Activated CD8-positive, alpha-beta memory T cell treated with anti-CD3 and anti-CD28 coated beads, Interleukin-2, amount 10 ng/mL, durations not matched to agents 7 days and 5 days (primary cell): Measurements from ENCODE around the gene UGT1A6. TPM values are rescaled to one million over a fixed set of nuclear protein-coding genes. Genes with fewer than 3 reads are reported as not detected.
"Not testable (repeated sequence)": the region's sequence is repeated elsewhere in the genome, so short reads cannot be mapped to it uniquely, and the experiment has no call there.

Experiments used
- ATAC-seq: fragments of 150-1000 bp; cut with Tn5 transposase; one replicate; pipeline ENCODE4 v1.10.0; 2021; ENCODE audit warnings: moderate library complexity
- CTCF ChIA-PET: fragments of 350-600 bp; sonication (Branson Sonifier 250); formaldehyde crosslinking; loops from one replicate; lab custom pipeline; 2021; ENCODE audit warnings: antibody characterized with exemption; lab: Charles Lee
- DNase-seq: peaks from one replicate; pipeline ENCODE4 v3.0.0-alpha.2; 2020
- H3K27ac Mint-ChIP-seq: one replicate; pipeline ENCODE4 v1.8.0; 2021; ENCODE audit warnings: mild to moderate bottlenecking, mixed read lengths
- H3K27me3 Mint-ChIP-seq: one replicate; pipeline ENCODE4 v1.8.0; 2021; ENCODE audit warnings: mixed read lengths
- H3K36me3 Mint-ChIP-seq: one replicate; pipeline ENCODE4 v1.8.0; 2021; ENCODE audit warnings: mild to moderate bottlenecking, mixed read lengths
- H3K4me1 Mint-ChIP-seq: one replicate; pipeline ENCODE4 v1.8.0; 2021; ENCODE audit warnings: mixed read lengths
- H3K4me3 Mint-ChIP-seq: one replicate; pipeline ENCODE4 v1.8.0; 2021; ENCODE audit warnings: mild to moderate bottlenecking, moderate library complexity, mixed read lengths
- H3K9me3 Mint-ChIP-seq: one replicate; pipeline ENCODE4 v1.8.0; 2022; ENCODE audit warnings: low read depth, mixed read lengths
- total RNA-seq, 2 experiments: library from RNA; stranded (reverse); gene quantifications; one replicate each; pipeline ENCODE4 v1.2.3, GENCODE V29; 2021

The UGT1A6 gene
- total RNA-seq, 2 experiments from 2014 or later: not detected

DNA sequence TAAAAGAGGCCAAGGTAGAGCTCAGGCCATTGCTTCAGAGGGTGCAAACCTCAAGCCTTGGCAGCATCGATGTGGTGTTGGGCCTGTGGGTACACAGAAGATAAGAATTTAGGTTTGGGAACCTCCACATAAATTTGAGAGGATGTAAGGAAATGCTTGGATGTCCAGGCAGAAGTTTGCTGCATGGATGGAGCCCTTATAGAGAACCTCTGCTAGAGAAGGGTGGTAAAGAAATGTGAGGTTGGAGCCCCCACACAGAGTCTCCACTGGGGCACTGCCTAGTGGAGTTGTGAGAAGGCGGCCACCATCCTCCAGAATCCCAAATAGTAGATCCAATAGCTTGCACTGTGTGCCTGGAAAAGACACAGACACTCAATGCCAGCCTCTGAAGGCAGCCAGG, 58.0 kb downstream of the UGT1A6 start:
- H3K36me3 Mint-ChIP-seq, H3K9me3 Mint-ChIP-seq, ATAC-seq, H3K27ac Mint-ChIP-seq, DNase-seq, H3K4me1 Mint-ChIP-seq, H3K4me3 Mint-ChIP-seq, CTCF ChIA-PET: not testable (repeated sequence)
- H3K27me3 Mint-ChIP-seq: peaks cover 13% of the 10 kb centered on the region

DNA sequence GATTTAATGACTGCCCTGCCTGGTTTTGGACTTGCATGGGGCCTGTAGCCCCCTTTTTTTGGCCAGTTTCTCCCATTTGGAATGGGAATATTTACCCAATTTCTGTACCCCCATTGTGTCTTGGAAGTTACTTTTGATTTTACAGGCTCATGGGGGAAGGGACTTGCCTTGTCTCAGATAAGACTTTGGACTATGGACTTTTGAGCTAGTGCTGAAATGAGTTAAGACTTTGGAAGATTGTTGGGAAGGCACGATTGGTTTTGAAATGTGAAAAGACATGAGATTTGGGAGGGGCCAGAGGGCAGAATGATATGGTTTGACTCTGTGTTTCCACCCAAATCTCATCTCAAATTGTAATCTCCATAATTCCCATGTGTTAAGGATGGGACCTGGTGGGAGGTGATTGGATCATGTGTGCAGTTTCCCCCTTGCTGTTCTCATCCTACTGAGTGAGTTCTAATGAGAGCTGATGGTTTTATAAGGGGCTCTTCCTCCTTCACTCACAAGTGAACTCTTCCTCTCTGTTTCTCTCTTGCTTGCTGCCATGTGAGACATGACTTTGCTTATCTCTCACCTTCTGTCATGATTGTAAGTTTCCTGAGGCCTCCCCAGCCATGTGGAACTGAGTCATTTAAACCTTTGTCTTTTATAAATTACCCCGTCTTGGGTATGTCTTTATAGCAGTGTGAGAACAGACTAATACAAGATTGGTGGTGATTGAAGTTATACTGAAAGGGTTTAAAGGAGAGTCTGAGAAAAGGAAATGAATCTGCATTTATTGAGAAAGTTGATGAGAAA, 58.7 kb downstream of the UGT1A6 start:
- CTCF ChIA-PET, H3K9me3 Mint-ChIP-seq, H3K27ac Mint-ChIP-seq, ATAC-seq, H3K4me3 Mint-ChIP-seq, DNase-seq, H3K4me1 Mint-ChIP-seq, H3K36me3 Mint-ChIP-seq: not testable (repeated sequence)
- peaks cover 13% of the 10 kb centered on the region for H3K27me3 Mint-ChIP-seq

DNA sequence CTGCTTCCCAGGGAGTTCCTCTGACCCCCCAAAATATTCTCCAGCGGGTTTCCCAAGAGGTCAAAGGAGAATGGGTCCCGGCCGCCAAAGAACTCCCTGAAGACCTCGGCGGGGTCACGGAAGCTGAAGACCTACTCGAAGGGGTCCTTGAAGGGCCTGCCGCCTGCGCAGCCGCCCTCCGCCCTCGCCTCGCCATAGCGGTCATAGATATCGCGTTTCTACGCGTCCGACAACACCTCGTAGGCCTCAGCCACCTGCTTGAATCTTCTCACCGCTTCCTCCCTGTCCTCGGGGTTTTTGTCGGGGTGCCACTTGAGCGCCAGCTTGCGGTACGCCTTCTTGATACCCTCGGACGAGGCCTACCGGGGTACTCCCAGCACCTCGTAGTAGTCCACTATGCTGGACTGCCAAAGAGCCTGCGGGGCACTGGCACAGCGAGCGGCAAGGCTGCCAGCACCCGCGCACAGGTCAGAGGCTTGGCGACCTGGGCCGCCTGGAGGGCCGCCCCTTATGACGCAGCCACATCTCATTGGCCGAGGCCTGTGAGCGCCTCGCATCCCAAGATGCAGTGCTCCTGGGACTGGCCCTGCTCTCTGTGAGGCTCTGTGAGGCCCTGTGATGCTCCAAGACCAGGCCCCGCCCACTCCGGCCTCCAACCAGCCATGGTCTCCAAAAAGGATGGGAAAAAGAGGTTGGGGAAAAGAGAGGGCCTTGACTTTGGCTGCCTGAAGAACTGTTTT, 62.4 kb downstream of the UGT1A6 start:
- CTCF ChIA-PET: no interaction called here
- DNase-seq: no peak
- no peak for ATAC-seq

DNA sequence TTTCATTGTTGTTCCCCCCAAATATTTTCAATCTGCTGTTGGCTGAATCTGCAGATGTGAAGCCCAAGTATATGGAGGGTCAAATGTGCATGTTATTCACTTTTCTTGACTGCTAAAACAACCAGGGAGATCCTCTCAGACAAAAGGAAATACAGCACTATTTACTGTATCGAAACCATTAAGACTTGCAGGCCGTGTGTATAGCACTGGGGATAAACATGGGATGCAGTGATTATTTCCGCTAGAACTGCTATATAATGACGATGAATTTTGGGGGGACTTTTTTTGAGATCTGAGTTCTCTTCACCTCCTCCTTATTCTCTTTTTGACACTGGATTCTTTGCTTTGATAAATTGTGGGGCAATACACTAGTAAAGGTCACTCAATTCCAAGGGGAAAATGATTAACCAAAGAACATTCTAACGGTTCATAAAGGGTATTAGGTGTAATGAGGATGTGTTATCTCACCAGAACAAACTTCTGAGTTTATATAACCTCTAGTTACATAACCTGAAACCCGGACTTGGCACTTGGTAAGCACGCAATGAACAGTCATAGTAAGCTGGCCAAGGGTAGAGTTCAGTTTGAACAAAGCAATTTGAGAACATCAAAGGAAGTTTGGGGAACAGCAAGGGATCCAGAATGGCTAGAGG, 63.9 kb downstream of the UGT1A6 start:
- Mint-ChIP-seq H3K4me1 (no peaks in the 10 kb centered on the region), H3K27ac (no peak overlapping the region), H3K9me3 (peaks cover 1% of the 10 kb centered on the region), H3K27me3 (peaks cover 9% of the 10 kb centered on the region), H3K36me3 (no peaks in the 10 kb centered on the region), H3K4me3 (no peak overlapping the region)
- CTCF ChIA-PET: no interaction called here
- no peak for ATAC-seq
- no peak for DNase-seq

More for the DNA sequence above, 62.4 kb downstream of the UGT1A6 start:
- Mint-ChIP-seq H3K4me3 (no peak overlapping the region), H3K9me3 (peaks cover 5% of the 10 kb centered on the region), H3K27ac (no peak overlapping the region), H3K27me3 (peaks cover 5% of the 10 kb centered on the region), H3K36me3 (no peaks in the 10 kb centered on the region), H3K4me1 (no peaks in the 10 kb centered on the region)

DNA sequence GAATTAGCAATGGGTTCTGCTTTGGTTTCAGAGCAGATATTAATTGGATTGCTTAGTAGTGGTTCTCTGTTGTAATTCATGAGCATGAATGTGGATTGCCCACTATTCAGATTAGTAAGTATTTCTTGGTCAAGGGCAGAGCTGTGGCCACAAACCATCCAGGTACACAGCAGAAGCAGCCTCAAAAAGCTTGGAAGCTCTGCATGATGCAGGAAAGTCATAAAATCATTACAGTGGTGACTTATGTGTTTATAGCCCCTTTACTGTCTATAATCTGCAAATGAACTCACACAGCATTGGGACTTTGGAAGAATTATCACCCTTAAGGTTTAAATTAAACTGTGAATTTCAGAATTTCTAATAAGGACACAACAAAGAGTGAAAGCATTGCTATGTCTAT, 65.5 kb downstream of the UGT1A6 start:
- no peak for ATAC-seq
- Mint-ChIP-seq H3K27me3 (peaks cover 9% of the 10 kb centered on the region), H3K27ac (no peak overlapping the region), H3K4me1 (no peaks in the 10 kb centered on the region), H3K4me3 (no peak overlapping the region), H3K9me3 (no peaks in the 10 kb centered on the region), H3K36me3 (no peaks in the 10 kb centered on the region)
- CTCF ChIA-PET: no interaction called here
- no peak for DNase-seq

DNA sequence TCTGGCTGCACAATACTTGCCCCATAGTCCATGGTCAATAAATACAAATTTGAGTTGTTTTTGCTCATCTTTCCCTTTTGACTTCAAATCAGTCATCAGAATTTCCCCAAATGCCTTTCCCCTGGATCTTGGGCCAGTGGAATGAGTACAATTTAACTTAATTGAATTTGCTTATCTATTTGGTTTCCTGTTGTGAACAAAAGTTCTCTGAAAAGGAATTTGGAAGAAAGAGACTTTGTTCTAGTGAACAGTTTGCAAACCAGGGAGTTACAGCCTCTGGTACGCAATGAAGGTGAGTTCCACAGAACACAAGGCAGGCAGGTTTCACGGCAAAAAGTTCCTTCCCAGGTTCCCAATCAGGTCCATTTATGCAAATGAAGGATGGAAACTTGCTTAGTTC, 66.2 kb downstream of the UGT1A6 start:
- H3K4me1 Mint-ChIP-seq: no peaks in the 10 kb centered on the region
- no peaks in the 10 kb centered on the region for H3K9me3 Mint-ChIP-seq
- H3K27ac Mint-ChIP-seq: no peak overlapping the region
- H3K27me3 Mint-ChIP-seq: peaks cover 16% of the 10 kb centered on the region
- H3K4me3 Mint-ChIP-seq: no peak overlapping the region
- H3K36me3 Mint-ChIP-seq: no peaks in the 10 kb centered on the region
- no peak for ATAC-seq
- no peak for DNase-seq
- CTCF ChIA-PET: no interaction called here

DNA sequence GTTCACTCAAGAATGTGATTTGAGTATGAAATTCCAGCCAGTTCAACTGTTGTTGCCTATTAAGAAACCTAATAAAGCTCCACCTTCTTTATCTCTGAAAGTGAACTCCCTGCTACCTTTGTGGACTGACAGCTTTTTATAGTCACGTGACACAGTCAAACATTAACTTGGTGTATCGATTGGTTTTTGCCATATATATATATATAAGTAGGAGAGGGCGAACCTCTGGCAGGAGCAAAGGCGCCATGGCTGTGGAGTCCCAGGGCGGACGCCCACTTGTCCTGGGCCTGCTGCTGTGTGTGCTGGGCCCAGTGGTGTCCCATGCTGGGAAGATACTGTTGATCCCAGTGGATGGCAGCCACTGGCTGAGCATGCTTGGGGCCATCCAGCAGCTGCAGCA, 67.4 kb downstream of the UGT1A6 start, which contains the start of gene UGT1A1:
Gene UGT1A1 (plus strand): TSS at position 228 of the 400 bp plus-strand sequence. CDS start 18 bp downstream, at position 246.
- Mint-ChIP-seq H3K4me1 (no peaks in the 10 kb centered on the region), H3K36me3 (no peaks in the 10 kb centered on the region)

DNA sequence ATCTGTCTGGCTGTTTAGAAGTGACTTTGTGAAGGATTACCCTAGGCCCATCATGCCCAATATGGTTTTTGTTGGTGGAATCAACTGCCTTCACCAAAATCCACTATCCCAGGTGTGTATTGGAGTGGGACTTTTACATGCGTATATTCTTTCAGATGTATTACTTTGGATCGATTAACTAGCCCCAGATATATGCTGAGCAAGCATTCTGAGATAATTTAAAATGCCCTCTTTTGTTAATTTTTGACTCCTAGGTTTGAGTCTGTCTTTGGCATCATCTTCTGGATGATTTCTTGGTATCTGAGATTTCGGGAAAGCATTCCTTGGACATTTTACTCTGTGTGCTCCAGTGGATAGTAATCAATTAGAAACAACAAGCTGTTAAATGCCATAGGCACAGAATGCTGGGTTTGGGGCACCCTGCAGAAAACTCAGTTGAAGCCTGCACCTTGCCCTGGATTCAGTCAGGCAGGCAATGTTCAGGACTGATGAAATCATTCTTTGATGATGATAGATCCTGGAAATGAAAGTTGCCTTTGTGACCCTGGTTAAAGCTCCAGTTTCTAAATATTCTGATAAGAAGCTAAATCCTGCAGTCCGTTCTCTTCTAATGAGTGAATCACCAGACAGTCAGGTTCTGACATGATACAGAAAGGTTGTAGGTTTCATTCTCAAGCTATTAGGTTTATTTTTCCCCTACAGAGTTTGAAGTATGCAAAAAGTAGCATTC, 68.5 kb downstream of the UGT1A6 start:
- ATAC-seq (no peak), DNase-seq (no peak)
- H3K27ac Mint-ChIP-seq: no peak overlapping the region
- CTCF ChIA-PET: no interaction called here
- peaks cover 25% of the 10 kb centered on the region for H3K27me3 Mint-ChIP-seq
- H3K9me3 Mint-ChIP-seq: no peaks in the 10 kb centered on the region
- no peaks in the 10 kb centered on the region for H3K4me1 Mint-ChIP-seq
- H3K4me3 Mint-ChIP-seq: no peak overlapping the region
- H3K36me3 Mint-ChIP-seq: no peaks in the 10 kb centered on the region

More for the DNA sequence above, 67.4 kb downstream of the UGT1A6 start, which contains the start of gene UGT1A1:
- H3K4me3 Mint-ChIP-seq: no peak within 1 kb of the TSS
- no peak within 1 kb of the TSS for H3K27ac Mint-ChIP-seq
- ATAC-seq (no peak), DNase-seq (no peak)
- CTCF ChIA-PET: no interaction called here
- no peaks in the 10 kb centered on the region for H3K9me3 Mint-ChIP-seq
- peaks cover 25% of the 10 kb centered on the region for H3K27me3 Mint-ChIP-seq

DNA sequence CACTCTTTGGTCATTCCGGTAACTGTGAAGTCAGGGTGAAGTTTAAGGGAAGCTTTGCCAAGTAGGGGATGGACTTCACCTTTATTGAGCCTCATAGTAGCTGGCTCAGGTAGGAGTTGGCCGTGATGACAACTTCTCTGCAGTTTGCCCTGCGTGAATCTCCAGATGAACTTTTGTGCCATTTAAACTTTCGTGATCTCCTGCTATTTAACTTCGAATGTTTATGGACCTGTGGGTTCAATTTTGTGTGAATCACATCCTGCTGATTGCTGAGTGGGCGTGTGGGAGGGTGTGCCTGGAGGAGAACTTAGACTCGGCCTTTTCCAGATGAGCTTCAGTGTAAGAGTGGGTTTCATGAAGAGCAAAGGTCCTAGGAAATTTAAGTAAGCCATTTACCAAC, 71.6 kb downstream of the UGT1A6 start:
- DNase-seq: no peak
- H3K9me3 Mint-ChIP-seq: no peaks in the 10 kb centered on the region
- no peaks in the 10 kb centered on the region for H3K36me3 Mint-ChIP-seq
- no peaks in the 10 kb centered on the region for H3K4me1 Mint-ChIP-seq
- peaks cover 22% of the 10 kb centered on the region for H3K27me3 Mint-ChIP-seq
- CTCF ChIA-PET: no interaction called here
- ATAC-seq: no peak
- H3K27ac Mint-ChIP-seq: no peak overlapping the region
- no peak overlapping the region for H3K4me3 Mint-ChIP-seq

DNA sequence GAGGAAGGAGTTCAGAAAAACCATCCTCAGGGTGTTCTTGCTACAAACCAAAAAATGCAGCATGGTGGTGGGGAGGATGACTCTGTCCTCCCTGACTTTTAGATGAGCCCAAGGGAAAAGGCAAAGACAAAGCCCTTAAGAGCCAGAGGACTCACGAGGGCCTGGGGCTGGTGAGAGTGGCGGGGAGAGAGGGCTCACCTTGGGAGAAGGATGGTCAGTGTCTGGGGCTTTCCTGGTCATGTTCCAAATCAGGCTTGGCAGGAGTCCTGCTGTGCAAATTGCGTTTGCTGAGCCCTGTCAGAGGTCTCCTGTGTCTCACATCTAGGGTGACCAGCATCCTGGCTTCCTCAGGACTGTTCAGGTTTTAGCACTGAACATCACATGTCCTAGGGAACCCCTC, 72.1 kb downstream of the UGT1A6 start:
- CTCF ChIA-PET: no interaction called here
- H3K27me3 Mint-ChIP-seq: peaks cover 22% of the 10 kb centered on the region
- H3K4me3 Mint-ChIP-seq: no peak overlapping the region
- no peaks in the 10 kb centered on the region for H3K4me1 Mint-ChIP-seq
- no peak overlapping the region for H3K27ac Mint-ChIP-seq
- ATAC-seq (no peak), DNase-seq (no peak)
- no peaks in the 10 kb centered on the region for H3K36me3 Mint-ChIP-seq
- no peaks in the 10 kb centered on the region for H3K9me3 Mint-ChIP-seq

DNA sequence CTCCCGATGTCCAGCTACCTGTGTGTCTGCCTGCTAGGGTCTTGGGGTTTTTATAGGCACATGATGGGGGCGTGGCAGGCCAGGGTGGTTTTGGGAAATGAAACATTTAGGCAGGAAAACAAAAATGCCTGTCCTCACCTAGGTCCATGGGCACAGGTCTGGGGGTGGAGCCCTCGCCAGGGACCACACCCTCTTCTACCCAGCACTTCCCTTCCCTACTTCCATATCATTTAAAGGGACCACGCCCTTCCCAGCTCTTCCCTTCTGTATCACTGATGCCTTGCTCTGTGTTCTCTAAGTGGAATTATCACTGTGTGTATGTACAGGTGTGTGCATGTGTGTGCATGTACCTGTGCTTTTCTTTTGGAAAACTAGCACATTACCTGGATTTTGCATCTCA, 73.7 kb downstream of the UGT1A6 start:
- Mint-ChIP-seq H3K27me3 (peaks cover 23% of the 10 kb centered on the region), H3K4me1 (no peaks in the 10 kb centered on the region), H3K4me3 (no peak overlapping the region), H3K36me3 (no peaks in the 10 kb centered on the region), H3K27ac (no peak overlapping the region), H3K9me3 (no peaks in the 10 kb centered on the region)
- CTCF ChIA-PET: no interaction called here
- DNase-seq (no peak), ATAC-seq (no peak)

DNA sequence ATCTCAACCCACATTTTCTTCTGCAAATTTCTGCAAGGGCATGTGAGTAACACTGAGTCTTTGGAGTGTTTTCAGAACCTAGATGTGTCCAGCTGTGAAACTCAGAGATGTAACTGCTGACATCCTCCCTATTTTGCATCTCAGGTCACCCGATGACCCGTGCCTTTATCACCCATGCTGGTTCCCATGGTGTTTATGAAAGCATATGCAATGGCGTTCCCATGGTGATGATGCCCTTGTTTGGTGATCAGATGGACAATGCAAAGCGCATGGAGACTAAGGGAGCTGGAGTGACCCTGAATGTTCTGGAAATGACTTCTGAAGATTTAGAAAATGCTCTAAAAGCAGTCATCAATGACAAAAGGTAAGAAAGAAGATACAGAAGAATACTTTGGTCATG, 75.4 kb downstream of the UGT1A6 start:
- H3K4me3 Mint-ChIP-seq: no peak overlapping the region
- no peak for ATAC-seq
- no peaks in the 10 kb centered on the region for H3K9me3 Mint-ChIP-seq
- H3K4me1 Mint-ChIP-seq: no peaks in the 10 kb centered on the region
- no peak for DNase-seq
- peaks cover 19% of the 10 kb centered on the region for H3K27me3 Mint-ChIP-seq
- H3K36me3 Mint-ChIP-seq: no peaks in the 10 kb centered on the region
- no peak overlapping the region for H3K27ac Mint-ChIP-seq
- CTCF ChIA-PET: no interaction called here

DNA sequence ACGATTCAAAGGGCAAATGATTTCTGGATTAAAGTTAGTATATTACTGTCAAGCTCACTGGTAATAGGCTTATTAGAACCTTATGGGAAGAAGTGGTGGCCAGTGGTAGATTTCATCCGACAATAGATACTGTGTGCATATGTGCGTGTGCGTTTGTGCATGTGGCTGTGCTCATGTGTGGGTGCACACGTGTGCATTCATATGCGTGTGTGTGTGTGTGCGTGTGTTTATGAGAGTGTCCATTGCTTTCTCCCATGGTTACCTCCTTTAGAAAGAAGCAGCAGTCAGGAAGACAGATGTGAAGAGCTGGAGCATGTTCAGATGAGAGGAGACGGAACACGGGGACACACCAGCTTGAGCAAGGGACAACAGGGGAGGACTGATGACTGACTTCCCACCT, 76.6 kb downstream of the UGT1A6 start:
- Mint-ChIP-seq H3K4me1 (no peaks in the 10 kb centered on the region), H3K36me3 (no peaks in the 10 kb centered on the region), H3K27me3 (peaks cover 8% of the 10 kb centered on the region), H3K4me3 (no peak overlapping the region), H3K27ac (no peak overlapping the region), H3K9me3 (no peaks in the 10 kb centered on the region)
- DNase-seq (no peak), ATAC-seq (no peak)
- CTCF ChIA-PET: no interaction called here
